ENCODE measurements around the gene CANT1. TPM values are rescaled to one million over a fixed set of nuclear protein-coding genes. Genes with fewer than 3 reads are reported as not detected.
A peak's percentile ranks its signal among the peaks of the same experiment; 100 is the strongest.

CANT1 gene
- total RNA-seq, 2 experiments from 2014 or later: 74.4 to 78.5 TPM

DNA sequence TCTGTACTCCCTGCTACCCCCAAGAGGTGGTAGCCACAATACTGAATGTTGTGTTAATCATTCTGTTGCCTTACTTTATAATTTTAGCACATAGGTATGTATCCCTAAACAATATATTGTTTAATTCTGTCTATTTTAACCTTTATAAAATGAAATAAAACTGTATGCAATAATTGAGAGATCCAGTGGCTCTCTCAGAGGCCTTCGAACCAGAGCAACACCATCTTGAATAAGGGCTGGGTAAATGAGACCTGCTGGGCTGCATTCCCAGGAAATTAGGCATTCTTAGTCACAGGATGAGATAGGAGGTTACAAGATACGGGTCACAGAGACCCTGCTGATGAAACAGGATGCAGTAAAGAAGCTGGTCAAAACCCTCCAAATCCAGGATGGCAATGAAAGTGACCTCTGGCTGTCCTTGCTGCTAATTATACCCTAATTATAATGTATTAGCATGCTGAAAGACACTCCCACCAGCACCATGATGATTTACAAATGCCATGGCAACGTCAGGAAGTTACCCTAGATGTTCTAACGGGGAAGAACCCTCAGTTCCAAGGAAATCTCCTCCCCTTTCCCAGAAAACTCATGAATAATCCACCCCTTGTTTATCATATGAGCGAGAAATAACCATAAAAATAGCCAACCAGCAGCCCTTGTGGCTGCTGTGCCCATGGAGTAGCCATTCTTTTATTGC lies 2.0 kb upstream of the CANT1 start:
- CTCF ChIA-PET: no interaction called here
- peaks cover 7% of the 10 kb centered on the region for H3K9me3 Mint-ChIP-seq (ENCODE audit: insufficient read depth)
- no peak overlapping the region for H3K27ac Mint-ChIP-seq
- ATAC-seq (no peak), DNase-seq (no peak)
- H3K4me1 Mint-ChIP-seq (ENCODE audit: low read depth): peaks cover 39% of the 10 kb centered on the region
- H3K36me3 Mint-ChIP-seq (ENCODE audit: low read depth): peaks cover 16% of the 10 kb centered on the region
- peaks cover 12% of the 10 kb centered on the region for H3K27me3 Mint-ChIP-seq (ENCODE audit: low read depth)
- no peak overlapping the region for H3K4me3 Mint-ChIP-seq
- POLR2A ChIA-PET: no interaction called here

DNA sequence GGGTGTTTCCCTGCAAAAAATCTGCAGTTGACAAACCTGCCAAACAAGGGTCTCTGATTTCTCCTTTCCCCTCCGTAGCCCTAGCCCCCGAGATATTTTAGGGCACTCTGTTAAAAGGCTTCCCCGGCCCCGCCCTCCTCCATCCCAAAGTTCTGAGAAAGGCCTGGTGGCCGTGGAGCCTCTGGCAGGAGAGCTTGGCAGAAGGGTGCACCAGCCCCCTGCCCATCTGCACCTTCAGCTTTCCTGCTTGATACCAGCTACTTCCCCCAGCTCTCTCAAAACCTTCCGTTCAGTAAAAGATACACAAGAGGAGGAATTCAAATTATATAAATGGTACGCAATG lies 711 bp upstream of the CANT1 start:
- peak overlapping the region; percentile 52 for H3K27ac Mint-ChIP-seq
- H3K4me1 Mint-ChIP-seq (ENCODE audit: low read depth): peaks cover 50% of the 10 kb centered on the region
- POLR2A ChIA-PET: interaction anchor here (0.6 to 1.0 kb wide), 4 partner anchors 11 to 35 kb away, joined by 3 to 4 read pairs (median 3); no protein-coding TSS in a partner anchor
- ATAC-seq (no peak), DNase-seq (no peak)
- H3K36me3 Mint-ChIP-seq (ENCODE audit: low read depth): peaks cover 16% of the 10 kb centered on the region
- peaks cover 12% of the 10 kb centered on the region for H3K27me3 Mint-ChIP-seq (ENCODE audit: low read depth)
- peak overlapping the region; percentile 89 for H3K4me3 Mint-ChIP-seq
- peaks cover 7% of the 10 kb centered on the region for H3K9me3 Mint-ChIP-seq (ENCODE audit: insufficient read depth)
- CTCF ChIA-PET: no interaction called here

DNA sequence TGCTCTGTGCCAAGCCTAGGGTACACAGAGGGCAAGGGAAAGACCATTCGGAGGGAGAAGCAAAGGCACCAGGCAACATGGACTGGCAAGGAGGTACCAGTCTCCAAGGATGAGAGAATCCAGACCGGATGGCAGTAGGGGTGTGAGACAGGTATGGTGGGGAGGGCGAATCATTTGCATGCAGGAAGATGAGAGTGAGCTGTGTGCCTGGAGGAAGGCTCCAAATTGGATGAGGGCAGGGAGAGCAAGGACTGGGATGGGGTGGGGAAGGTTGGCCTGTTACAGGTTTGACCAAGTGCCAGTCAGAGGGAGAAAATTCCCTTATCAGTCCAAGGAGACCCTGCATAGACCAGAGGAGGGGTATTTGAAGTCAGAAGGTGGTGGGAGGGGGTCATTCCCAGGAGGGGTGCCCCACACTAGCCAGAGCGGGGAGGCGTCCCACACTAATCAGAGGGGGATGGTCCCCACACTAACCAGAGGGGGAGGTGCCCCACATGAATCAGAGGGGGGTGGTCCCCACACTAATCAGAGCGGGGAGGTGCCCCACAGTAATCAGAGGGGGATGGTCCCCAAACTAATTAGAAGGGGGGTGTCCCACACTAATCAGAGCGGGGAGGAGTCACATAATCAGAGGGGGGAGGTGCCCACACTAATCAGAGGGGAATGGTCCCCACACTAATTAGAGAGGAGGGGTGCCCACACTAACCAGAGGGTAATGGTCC lies 737 bp downstream of the CANT1 start:
- POLR2A ChIA-PET: interaction anchor here (1.0 kb wide), 1 partner anchor 9 kb away, joined by 3 read pairs; no protein-coding TSS in a partner anchor
- peak; percentile 6 for ATAC-seq
- CTCF ChIA-PET: interaction anchor here (0.8 kb wide), 1 partner anchor 13 kb away, joined by 4 read pairs; no protein-coding TSS in a partner anchor
- peaks cover 1% of the 10 kb centered on the region for H3K9me3 Mint-ChIP-seq (ENCODE audit: insufficient read depth)
- peak overlapping the region; percentile 90 for H3K27ac Mint-ChIP-seq
- H3K27me3 Mint-ChIP-seq (ENCODE audit: low read depth): peaks cover 8% of the 10 kb centered on the region
- peaks cover 53% of the 10 kb centered on the region for H3K4me1 Mint-ChIP-seq (ENCODE audit: low read depth)
- H3K4me3 Mint-ChIP-seq: peak overlapping the region; percentile 91
- peaks cover 15% of the 10 kb centered on the region for H3K36me3 Mint-ChIP-seq (ENCODE audit: low read depth)
- DNase-seq: no peak

DNA sequence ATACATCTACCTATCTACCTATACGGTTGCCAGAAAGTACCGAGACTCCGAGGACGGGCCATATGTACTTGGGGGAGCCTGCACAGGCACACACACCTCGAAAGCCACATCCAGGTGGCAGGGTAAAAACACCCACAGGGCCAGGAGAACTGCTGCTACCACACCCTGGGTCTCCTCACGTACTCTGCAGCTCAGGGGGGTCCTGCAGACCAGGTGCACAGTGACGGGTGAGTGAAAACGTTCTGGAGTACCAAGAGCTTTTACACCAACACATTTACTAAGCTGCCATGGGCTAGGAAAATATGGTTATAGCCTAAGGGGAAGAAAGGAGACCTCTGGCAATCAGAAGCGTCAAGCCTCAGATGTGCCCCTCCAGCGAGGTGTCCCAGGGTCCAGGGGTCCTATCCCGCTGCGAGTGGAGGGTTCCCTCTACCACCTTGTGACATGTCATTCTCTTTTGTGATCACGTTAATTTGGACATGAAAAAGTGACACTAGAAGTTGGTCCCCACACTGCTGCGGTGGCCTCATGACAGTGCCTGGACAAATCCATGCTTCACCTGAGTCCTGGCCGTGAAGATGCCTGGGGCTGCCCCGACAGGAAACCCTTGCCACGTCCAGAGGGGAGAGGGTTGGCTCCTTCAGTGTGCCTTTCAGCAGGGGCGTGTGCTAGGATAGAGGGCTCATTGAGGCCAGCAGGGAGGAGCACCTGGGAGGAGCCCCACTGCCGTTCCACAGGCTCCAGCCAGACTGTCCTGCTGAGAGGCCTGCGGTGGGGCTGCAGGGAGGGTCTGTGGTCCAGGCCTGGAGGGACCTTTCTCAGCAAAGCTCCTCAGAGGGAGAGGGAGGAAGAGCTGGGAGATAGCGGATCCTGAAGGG lies 1.8 kb downstream of the CANT1 start:
- Mint-ChIP-seq H3K4me1 (ENCODE audit: low read depth) (peaks cover 56% of the 10 kb centered on the region), H3K36me3 (ENCODE audit: low read depth) (peaks cover 17% of the 10 kb centered on the region), H3K4me3 (peak overlapping the region; percentile 91), H3K9me3 (ENCODE audit: insufficient read depth) (no peaks in the 10 kb centered on the region), H3K27ac (peak overlapping the region; percentile 90), H3K27me3 (ENCODE audit: low read depth) (peaks cover 1% of the 10 kb centered on the region)
- POLR2A ChIA-PET: no interaction called here
- DNase-seq: peak; percentile 33
- no peak for ATAC-seq
- CTCF ChIA-PET: interaction anchor here (0.8 kb wide), 1 partner anchor 14 kb away, joined by 4 read pairs; no protein-coding TSS in a partner anchor

DNA sequence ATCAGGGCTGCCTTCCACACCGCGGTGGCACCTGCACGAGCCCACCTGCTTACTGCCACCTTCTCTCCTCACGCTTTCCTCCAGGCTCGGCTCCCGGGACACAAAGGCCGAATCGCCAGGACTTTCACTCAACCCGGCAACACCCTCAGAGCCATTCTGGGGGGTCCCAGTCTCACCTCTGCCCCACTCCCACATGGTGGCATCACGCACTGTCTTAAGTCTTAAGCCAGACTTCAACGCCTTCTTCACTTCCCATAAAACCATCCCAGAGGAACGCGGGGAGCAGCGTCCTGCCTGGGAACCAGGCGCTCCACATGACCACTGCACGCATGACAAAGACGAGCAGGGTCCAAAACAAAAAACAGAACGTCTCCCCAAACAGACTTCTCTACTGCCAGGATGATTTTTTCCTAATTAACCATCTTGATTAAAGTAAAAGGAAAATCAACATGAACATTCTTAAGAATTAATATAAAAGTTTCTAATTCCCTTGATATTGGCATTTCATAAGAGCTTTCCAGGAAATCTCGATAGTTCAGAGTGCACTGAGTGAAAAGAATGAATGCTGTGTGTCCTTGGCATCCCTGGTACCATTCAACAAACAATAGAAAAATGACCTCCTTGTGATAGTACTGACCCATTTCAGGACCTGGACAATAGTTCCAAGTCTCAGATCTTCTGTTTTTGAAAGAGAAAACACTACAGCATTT lies 2.6 kb downstream of the CANT1 start:
- DNase-seq (no peak), ATAC-seq (no peak)
- Mint-ChIP-seq H3K4me3 (peak overlapping the region; percentile 91), H3K9me3 (ENCODE audit: insufficient read depth) (no peaks in the 10 kb centered on the region), H3K36me3 (ENCODE audit: low read depth) (peaks cover 23% of the 10 kb centered on the region), H3K27ac (peak overlapping the region; percentile 79), H3K4me1 (ENCODE audit: low read depth) (peaks cover 61% of the 10 kb centered on the region), H3K27me3 (ENCODE audit: low read depth) (no peaks in the 10 kb centered on the region)
- CTCF ChIA-PET: no interaction called here
- POLR2A ChIA-PET: no interaction called here

DNA sequence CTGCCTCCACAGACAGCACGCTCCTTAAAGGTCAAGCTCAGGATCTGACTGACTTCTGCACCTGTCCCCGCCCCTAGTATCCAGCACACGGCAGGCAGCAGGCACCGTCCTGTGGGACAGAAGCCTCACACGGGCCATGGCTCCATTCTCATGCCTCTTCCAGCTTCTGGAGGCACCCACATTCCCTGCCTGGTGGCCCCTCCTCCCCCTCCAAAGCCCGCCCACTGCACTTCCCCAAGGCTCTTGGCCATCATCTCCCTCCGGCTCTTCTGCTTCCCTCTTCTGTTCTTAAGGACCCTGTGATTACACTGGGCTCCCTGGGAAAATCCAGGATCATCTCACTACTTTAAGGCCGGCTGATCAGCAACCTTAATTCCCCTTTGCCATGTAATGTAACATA lies 3.5 kb downstream of the CANT1 start:
- ATAC-seq (no peak), DNase-seq (no peak)
- ChIA-PET POLR2A (interaction anchor here (1.1 kb wide), 1 partner anchor 16 kb away, joined by 3 read pairs; no protein-coding TSS in a partner anchor), CTCF (interaction anchor here (0.9 kb wide), 1 partner anchor 172 kb away, joined by 3 read pairs; no protein-coding TSS in a partner anchor)
- Mint-ChIP-seq H3K27me3 (ENCODE audit: low read depth) (no peaks in the 10 kb centered on the region), H3K36me3 (ENCODE audit: low read depth) (peaks cover 25% of the 10 kb centered on the region), H3K4me3 (no peak overlapping the region), H3K4me1 (ENCODE audit: low read depth) (peaks cover 60% of the 10 kb centered on the region), H3K9me3 (ENCODE audit: insufficient read depth) (no peaks in the 10 kb centered on the region), H3K27ac (peak overlapping the region; percentile 77)

DNA sequence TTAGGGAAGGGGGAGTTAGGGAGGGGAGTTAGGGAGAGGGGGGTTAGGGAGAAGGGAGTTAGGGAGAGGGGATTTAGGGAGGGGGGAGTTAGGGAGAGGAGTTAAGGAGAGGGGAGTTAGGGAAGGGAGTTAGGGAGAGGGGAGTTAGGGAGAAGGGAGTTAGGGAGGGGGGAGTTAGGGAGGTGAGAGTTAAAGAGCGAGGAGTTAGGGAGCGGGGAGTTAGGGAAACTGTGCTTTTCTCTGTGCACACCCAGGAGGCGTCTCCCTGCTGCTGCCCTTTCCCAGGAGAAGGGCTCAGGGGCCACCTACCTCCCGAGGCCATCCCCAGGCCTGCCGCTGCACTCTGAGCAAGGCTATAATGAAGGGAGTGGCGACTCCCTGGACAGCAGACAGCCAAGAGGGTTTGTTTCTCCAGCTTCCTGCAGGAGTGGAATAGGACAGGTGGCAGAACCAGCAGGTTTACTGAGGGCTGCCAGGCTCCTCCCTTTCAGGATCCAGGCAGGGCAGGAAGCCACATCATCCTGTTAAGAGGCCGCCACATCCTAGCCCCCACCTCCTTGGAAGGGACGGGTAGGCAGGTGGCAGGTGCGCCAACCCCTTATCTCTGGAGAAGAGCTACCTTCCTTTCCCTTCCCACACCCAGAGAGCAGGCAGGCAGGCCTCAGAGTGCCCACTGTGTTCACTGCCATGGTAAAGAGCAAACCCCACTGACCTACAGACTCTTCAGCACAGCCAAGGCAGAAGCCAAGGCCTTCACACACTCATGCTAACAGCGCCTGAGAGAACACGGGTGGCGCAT lies 4.3 kb downstream of the CANT1 start:
- no peak overlapping the region for H3K4me3 Mint-ChIP-seq
- peak; percentile 43 for DNase-seq
- CTCF ChIA-PET: interaction anchor here (0.9 kb wide), 1 partner anchor 172 kb away, joined by 3 read pairs; no protein-coding TSS in a partner anchor

DNA sequence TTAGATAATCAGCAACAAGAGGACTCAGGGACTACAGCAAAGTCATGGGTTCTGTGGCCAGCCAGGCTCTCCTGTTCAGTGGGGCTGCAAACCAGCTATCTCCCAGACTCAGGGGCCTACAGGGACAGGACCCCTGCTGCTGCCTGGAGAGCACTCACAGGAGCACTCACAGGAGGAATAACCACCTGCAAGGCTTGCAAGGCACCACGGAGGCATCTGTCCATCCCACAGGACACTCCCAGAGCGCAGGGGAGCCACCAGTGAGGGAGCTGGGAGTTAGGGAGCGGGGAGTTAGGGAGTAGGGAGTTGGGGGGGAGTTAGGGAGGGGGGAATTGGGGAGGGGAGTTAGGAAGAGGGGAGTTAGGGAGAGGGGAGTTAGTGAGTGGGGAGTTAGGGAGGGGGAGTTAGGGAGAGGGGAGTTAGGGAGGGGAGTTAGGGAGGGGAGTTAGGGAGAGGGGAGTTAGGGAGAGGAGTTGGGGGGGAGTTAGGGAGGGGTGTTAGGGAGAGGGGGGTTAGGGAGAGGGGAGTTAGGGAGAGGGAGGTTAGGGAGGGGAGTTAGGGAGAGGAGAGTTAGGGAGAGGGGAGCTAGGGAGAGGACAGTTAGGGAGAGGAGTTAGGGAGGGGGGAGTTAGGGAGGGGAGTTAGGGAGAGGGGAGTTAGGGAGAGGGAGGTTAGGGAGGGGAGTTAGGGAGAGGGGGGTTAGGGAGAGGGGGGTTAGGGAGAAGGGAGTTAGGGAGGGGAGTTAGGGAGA lies 5.7 kb downstream of the CANT1 start:
- Mint-ChIP-seq H3K36me3 (ENCODE audit: low read depth) (peaks cover 36% of the 10 kb centered on the region), H3K4me1 (ENCODE audit: low read depth) (peaks cover 44% of the 10 kb centered on the region), H3K9me3 (ENCODE audit: insufficient read depth) (no peaks in the 10 kb centered on the region), H3K27ac (peak overlapping the region; percentile 43), H3K4me3 (no peak overlapping the region), H3K27me3 (ENCODE audit: low read depth) (no peaks in the 10 kb centered on the region)
- no peak for DNase-seq
- ChIA-PET POLR2A (no interaction called here), CTCF (interaction anchor here (1.4 kb wide), 1 partner anchor 10 kb away, joined by 3 read pairs; no protein-coding TSS in a partner anchor)
- no peak for ATAC-seq

More for the DNA sequence above, 4.3 kb downstream of the CANT1 start:
- H3K27me3 Mint-ChIP-seq (ENCODE audit: low read depth): no peaks in the 10 kb centered on the region
- H3K4me1 Mint-ChIP-seq (ENCODE audit: low read depth): peaks cover 52% of the 10 kb centered on the region
- POLR2A ChIA-PET: interaction anchor here (1.1 kb wide), 1 partner anchor 16 kb away, joined by 3 read pairs; no protein-coding TSS in a partner anchor
- peaks cover 32% of the 10 kb centered on the region for H3K36me3 Mint-ChIP-seq (ENCODE audit: low read depth)
- H3K9me3 Mint-ChIP-seq (ENCODE audit: insufficient read depth): no peaks in the 10 kb centered on the region
- peak; percentile 4 for ATAC-seq
- peak overlapping the region; percentile 77 for H3K27ac Mint-ChIP-seq

DNA sequence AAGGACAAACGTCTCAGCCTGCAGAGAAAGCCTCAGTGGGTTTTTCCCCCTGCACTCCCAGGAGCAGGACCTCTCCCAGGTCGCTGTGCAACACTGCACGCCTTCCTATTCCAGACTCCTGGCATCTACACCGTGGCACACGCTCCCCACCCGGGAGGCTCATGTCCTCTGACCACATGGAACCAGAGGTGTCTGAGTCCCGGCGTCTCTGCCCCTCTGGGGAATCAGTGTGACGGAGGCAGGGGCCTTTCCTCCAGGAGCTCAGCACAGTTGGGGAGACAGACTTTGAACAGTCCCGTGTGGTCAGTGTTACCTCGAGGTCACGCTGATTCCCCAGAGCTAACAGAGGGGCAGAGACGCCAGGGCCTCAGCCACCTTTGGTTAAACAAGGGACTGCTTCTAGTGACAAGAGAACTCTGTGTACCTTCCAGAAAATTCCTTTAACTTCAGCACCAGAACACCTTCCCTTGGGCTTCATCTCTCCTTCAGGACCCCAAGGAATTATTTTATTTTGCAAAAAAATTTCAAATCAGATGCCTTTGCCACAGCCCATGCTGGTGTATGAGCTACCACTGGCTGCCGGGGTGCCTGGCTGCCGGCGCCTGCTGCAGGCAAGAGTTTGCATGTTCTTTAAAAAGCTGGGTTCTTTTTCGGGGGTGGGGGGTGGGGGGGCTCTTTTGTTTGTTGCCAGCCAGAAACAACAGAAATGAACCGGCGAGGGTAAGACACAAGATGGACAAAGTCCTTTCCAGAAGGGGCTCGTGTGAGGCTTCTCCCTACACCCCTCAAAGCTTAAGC lies 6.6 kb downstream of the CANT1 start:
- DNase-seq (no peak), ATAC-seq (no peak)
- peaks cover 35% of the 10 kb centered on the region for H3K4me1 Mint-ChIP-seq (ENCODE audit: low read depth)
- no peak overlapping the region for H3K27ac Mint-ChIP-seq
- no peaks in the 10 kb centered on the region for H3K9me3 Mint-ChIP-seq (ENCODE audit: insufficient read depth)
- H3K27me3 Mint-ChIP-seq (ENCODE audit: low read depth): no peaks in the 10 kb centered on the region
- H3K4me3 Mint-ChIP-seq: no peak overlapping the region
- ChIA-PET CTCF (interaction anchor here (1.4 kb wide), 1 partner anchor 9 kb away, joined by 3 read pairs; no protein-coding TSS in a partner anchor), POLR2A (interaction anchor here (0.6 kb wide), 1 partner anchor 42 kb away, joined by 5 read pairs; no protein-coding TSS in a partner anchor)
- peaks cover 32% of the 10 kb centered on the region for H3K36me3 Mint-ChIP-seq (ENCODE audit: low read depth)
